K562 (cell line): ENCODE results near the gene CSNK1G2. TPM values are rescaled to one million over a fixed set of nuclear protein-coding genes. Genes with fewer than 3 reads are reported as not detected.

Experiments used
- EGR1 ChIP-seq: fragments of 450-650 bp; conservative IDR thresholded peaks from 2 replicates; pipeline ENCODE4 v1.6.1; 2017; ENCODE audit warnings: mild to moderate bottlenecking
- GATAD2B ChIP-seq: fragments of 450-650 bp; IDR thresholded peaks from 2 replicates; pipeline ENCODE4 v1.6.1; 2017; ENCODE audit warnings: mild to moderate bottlenecking, borderline replicate concordance
- RBBP5 ChIP-seq: fragments of 200-600 bp; sonication (generic); IDR thresholded peaks from 2 replicates; pipeline ENCODE4 v1.6.1; 2012; ENCODE audit warnings: borderline replicate concordance, mild to moderate bottlenecking, low read length, control low read depth, inconsistent platforms; ENCODE audit not compliant: insufficient read depth, poor library complexity, severe bottlenecking
- ZNF197 ChIP-seq: fragments of 200-800 bp; sonication (Bioruptor generic); IDR thresholded peaks from 2 replicates; pipeline ENCODE4 v1.6.1; 2016; ENCODE audit warnings: low read depth, missing genetic modification characterization, missing compliant biosample characterization
- polyA plus RNA-seq, 8 experiments: library from polyadenylated mRNA; depleted of rRNA in 4 of 8; stranded (reverse) in 5 of 8; unstranded in 3 of 8; fragments of >200 nt; fragmentation: Nextera tagmentation in 2 of 8; fragmentation: Illumina TruSeq in 1 of 8; extraction: Ambion mirVana in 2 of 8; extraction: Trizol in 1 of 8; gene quantifications; 2 replicates each; pipeline versions ENCODE4 v1.2.1 to v1.2.3, GENCODE V29; 2011 to 2014; ENCODE audit warnings: inconsistent platforms in 1 of 8, missing spikeins in 1 of 8
- total RNA-seq, 7 experiments: library from RNA; depleted of rRNA in 6 of 7; stranded (reverse); fragments of >200 nt in 6 of 7; fragmentation: Illumina TruSeq in 2 of 7; extraction: Trizol in 2 of 7; gene quantifications; 2 replicates each; pipeline versions ENCODE4 v1.2.1 to v1.2.3, GENCODE V29; 2011 to 2021; ENCODE audit warnings: low replicate concordance in 1 of 7
- TF ChIP-seq, protein P1 (sequence below): fragments of 250-450 bp; sonication (Bioruptor Pico); IDR thresholded peaks from 2 replicates; pipeline ENCODE4 v1.4.0; 2020; ENCODE audit warnings: mild to moderate bottlenecking, moderate library complexity
- TF ChIP-seq, protein P2 (sequence below): fragments of 250-450 bp; sonication (Bioruptor Pico); IDR thresholded peaks from 2 replicates; pipeline ENCODE4 v1.4.0; 2020; ENCODE audit warnings: mild to moderate bottlenecking
- TF ChIP-seq, protein P3 (sequence below), 2 experiments: fragments of 450-650 bp; formaldehyde crosslinking in 1 of 2; IDR thresholded peaks; 2 replicates each; pipeline versions ENCODE4 v1.4.0 to v1.6.1; 2014 to 2020; ENCODE audit warnings: mild to moderate bottlenecking in 2 of 2, borderline replicate concordance in 1 of 2, low read depth in 1 of 2

Gene CSNK1G2
- total and polyA plus RNA-seq, 9 of the 15 experiments (the other 6 are each of a cell fraction or from before 2014, with no cell fraction given) = 0.48 to 119 (median 49.5) TPM

DNA sequence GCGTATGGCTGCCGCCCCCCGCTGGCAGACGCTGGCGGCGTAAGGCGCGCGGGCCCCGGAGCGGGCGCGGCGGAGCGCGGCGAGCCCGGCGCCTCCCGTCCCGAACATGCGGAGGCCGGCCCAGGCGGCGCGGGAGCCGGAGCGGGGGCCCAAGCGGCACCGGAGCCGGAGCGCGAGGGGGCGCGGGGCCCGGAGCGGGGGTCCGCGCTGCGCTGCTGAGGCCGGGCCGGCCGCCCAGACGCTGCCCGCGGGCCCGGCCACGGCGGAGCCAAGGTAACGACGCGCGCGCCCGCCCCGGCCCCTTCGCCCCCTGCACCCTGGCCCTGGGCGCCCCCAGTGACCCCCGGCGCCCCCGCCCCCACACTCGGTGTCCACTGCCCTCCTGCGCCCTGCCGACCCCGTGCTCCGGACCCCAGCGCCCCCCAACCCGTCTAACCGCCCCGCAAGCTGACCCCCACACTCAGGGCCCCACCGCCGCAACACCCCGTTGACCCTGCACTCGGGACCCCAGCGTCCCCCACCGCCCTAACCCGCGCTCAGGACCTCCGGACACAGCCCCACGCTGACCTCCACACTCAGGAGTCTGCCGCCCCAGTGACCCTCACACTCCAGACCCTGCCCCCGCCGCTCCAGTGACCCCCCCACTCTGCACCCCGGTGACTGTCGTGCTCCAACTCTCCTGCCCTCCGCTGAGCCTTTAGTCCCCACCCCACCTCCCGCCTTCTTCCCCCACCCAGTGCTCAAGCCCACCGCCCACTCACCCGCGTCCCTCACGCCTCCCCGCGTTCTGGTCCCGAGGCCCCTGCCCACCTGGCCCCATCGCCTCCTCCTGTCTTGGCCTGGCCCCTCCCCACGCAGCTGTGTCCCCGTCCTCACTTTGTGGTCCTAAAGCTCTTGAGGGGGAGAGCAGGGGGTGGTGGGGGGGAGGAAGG lies at the start of gene CSNK1G2 (continued):
- TF ChIP-seq, protein P1, sequence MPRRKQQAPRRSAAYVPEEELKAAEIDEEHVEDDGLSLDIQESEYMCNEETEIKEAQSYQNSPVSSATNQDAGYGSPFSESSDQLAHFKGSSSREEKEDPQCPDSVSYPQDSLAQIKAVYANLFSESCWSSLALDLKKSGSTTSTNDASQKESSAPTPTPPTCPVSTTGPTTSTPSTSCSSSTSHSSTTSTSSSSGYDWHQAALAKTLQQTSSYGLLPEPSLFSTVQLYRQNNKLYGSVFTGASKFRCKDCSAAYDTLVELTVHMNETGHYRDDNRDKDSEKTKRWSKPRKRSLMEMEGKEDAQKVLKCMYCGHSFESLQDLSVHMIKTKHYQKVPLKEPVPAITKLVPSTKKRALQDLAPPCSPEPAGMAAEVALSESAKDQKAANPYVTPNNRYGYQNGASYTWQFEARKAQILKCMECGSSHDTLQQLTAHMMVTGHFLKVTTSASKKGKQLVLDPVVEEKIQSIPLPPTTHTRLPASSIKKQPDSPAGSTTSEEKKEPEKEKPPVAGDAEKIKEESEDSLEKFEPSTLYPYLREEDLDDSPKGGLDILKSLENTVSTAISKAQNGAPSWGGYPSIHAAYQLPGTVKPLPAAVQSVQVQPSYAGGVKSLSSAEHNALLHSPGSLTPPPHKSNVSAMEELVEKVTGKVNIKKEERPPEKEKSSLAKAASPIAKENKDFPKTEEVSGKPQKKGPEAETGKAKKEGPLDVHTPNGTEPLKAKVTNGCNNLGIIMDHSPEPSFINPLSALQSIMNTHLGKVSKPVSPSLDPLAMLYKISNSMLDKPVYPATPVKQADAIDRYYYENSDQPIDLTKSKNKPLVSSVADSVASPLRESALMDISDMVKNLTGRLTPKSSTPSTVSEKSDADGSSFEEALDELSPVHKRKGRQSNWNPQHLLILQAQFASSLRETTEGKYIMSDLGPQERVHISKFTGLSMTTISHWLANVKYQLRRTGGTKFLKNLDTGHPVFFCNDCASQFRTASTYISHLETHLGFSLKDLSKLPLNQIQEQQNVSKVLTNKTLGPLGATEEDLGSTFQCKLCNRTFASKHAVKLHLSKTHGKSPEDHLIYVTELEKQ (CRISPR knock-in tag) = no peak
- TF ChIP-seq, protein P2, sequence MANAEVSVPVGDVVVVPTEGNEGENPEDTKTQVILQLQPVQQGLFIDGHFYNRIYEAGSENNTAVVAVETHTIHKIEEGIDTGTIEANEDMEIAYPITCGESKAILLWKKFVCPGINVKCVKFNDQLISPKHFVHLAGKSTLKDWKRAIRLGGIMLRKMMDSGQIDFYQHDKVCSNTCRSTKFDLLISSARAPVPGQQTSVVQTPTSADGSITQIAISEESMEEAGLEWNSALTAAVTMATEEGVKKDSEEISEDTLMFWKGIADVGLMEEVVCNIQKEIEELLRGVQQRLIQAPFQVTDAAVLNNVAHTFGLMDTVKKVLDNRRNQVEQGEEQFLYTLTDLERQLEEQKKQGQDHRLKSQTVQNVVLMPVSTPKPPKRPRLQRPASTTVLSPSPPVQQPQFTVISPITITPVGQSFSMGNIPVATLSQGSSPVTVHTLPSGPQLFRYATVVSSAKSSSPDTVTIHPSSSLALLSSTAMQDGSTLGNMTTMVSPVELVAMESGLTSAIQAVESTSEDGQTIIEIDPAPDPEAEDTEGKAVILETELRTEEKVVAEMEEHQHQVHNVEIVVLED (CRISPR knock-in tag) = peak; percentile 82
- TF ChIP-seq, protein P3, sequence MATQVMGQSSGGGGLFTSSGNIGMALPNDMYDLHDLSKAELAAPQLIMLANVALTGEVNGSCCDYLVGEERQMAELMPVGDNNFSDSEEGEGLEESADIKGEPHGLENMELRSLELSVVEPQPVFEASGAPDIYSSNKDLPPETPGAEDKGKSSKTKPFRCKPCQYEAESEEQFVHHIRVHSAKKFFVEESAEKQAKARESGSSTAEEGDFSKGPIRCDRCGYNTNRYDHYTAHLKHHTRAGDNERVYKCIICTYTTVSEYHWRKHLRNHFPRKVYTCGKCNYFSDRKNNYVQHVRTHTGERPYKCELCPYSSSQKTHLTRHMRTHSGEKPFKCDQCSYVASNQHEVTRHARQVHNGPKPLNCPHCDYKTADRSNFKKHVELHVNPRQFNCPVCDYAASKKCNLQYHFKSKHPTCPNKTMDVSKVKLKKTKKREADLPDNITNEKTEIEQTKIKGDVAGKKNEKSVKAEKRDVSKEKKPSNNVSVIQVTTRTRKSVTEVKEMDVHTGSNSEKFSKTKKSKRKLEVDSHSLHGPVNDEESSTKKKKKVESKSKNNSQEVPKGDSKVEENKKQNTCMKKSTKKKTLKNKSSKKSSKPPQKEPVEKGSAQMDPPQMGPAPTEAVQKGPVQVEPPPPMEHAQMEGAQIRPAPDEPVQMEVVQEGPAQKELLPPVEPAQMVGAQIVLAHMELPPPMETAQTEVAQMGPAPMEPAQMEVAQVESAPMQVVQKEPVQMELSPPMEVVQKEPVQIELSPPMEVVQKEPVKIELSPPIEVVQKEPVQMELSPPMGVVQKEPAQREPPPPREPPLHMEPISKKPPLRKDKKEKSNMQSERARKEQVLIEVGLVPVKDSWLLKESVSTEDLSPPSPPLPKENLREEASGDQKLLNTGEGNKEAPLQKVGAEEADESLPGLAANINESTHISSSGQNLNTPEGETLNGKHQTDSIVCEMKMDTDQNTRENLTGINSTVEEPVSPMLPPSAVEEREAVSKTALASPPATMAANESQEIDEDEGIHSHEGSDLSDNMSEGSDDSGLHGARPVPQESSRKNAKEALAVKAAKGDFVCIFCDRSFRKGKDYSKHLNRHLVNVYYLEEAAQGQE (IDR thresholded peaks at IDR 0.05; ENCODE audit: borderline replicate concordance) = no peak
- TF ChIP-seq, protein P3 (CRISPR knock-in tag; IDR thresholded peaks at IDR 0.05; ENCODE audit: low read depth) = no peak
- TF ChIP-seq ZNF197 (CRISPR knock-in tag) (peak; percentile 46), GATAD2B (no peak), RBBP5 (peak; percentile 35), EGR1 (peak; percentile 86)
